CD14-positive monocyte (primary cell): ENCODE results near the gene SCAP. TPM values are rescaled to one million over a fixed set of nuclear protein-coding genes. Genes with fewer than 3 reads are reported as not detected.
A peak's percentile ranks its signal among the peaks of the same experiment; 100 is the strongest.

Source experiments
- DNase-seq, 3 donors: peaks; one replicate each; pipeline ENCODE4 v3.0.0-alpha.2; 2011 to 2022
- H2AFZ ChIP-seq: 2 replicates; pipeline ENCODE4 v1.6.0; 2012; ENCODE audit warnings: mild to moderate bottlenecking, low read depth, low read length, inconsistent platforms; ENCODE audit not compliant: insufficient read depth, poor library complexity, severe bottlenecking
- H3K27ac ChIP-seq, 2 donors: 1 replicate in 1 of 2; 2 replicates in 1 of 2; pipeline ENCODE4 v1.5.1; 2012 to 2013; ENCODE audit warnings: low read length in 2 of 2, control low read depth in 1 of 2, inconsistent platforms in 1 of 2, low read depth in 1 of 2, mild to moderate bottlenecking in 1 of 2
- H3K27me3 ChIP-seq, 2 donors: one replicate each; pipeline versions ENCODE4 v1.6.0 to v1.6.1; 2011 to 2013; ENCODE audit warnings: low read length in 2 of 2; ENCODE audit not compliant: control insufficient read depth in 2 of 2, insufficient read depth in 2 of 2
- H3K36me3 ChIP-seq, 2 donors: replicated peaks in 1 of 2; 1 replicate in 1 of 2; 2 replicates in 1 of 2; pipeline versions ENCODE4 v1.5.1 to v1.6.1; 2012 to 2013; ENCODE audit warnings: low read length in 2 of 2, control low read depth in 1 of 2, inconsistent platforms in 1 of 2, mild to moderate bottlenecking in 1 of 2; ENCODE audit not compliant: insufficient read depth in 2 of 2, control insufficient read depth in 1 of 2
- H3K4me1 ChIP-seq, 2 donors: 1 replicate in 1 of 2; 2 replicates in 1 of 2; pipeline versions ENCODE4 v1.5.1 to v1.6.1; 2012 to 2013; ENCODE audit warnings: low read length in 2 of 2, control low read depth in 1 of 2, inconsistent platforms in 1 of 2, mild to moderate bottlenecking in 1 of 2, moderate library complexity in 1 of 2; ENCODE audit not compliant: insufficient read depth in 2 of 2, control insufficient read depth in 1 of 2
- H3K4me2 ChIP-seq: replicated peaks from 2 replicates; pipeline ENCODE3; 2012; ENCODE audit warnings: low read length, moderate library complexity, mild to moderate bottlenecking; ENCODE audit not compliant: poor library complexity, severe bottlenecking; ENCODE audit errors: extremely low read depth
- H3K4me3 ChIP-seq, 3 experiments: fragments of 200-600 bp in 1 of 3; sonication (generic) in 1 of 3; replicated peaks in 1 of 3; 1 replicate in 2 of 3; 2 replicates in 1 of 3; pipeline ENCODE4 v1.5.1; 2011 to 2013; ENCODE audit warnings: low read length in 3 of 3, mild to moderate bottlenecking in 3 of 3, control low read depth in 2 of 3, low read depth in 2 of 3, inconsistent platforms in 1 of 3, moderate library complexity in 1 of 3
- H3K79me2 ChIP-seq: 2 replicates; pipeline ENCODE4 v1.6.0; 2012; ENCODE audit warnings: mild to moderate bottlenecking, control low read depth, inconsistent platforms, low read length, moderate library complexity; ENCODE audit not compliant: insufficient read depth
- H3K9ac ChIP-seq: 2 replicates; pipeline ENCODE4 v1.6.0; 2017; ENCODE audit warnings: low read length, mild to moderate bottlenecking; ENCODE audit not compliant: insufficient read depth, poor library complexity, severe bottlenecking
- H3K9me3 ChIP-seq, 2 donors: replicated peaks in 1 of 2; 1 replicate in 1 of 2; 2 replicates in 1 of 2; pipeline versions ENCODE4 v1.5.1 to v1.6.1; 2012 to 2013; ENCODE audit warnings: low read length in 2 of 2, control low read depth in 1 of 2; ENCODE audit not compliant: control insufficient read depth in 1 of 2, insufficient read depth in 1 of 2
- H4K20me1 ChIP-seq: 2 replicates; pipeline ENCODE4 v1.6.0; 2012; ENCODE audit warnings: mild to moderate bottlenecking, low read length, control low read depth, moderate library complexity; ENCODE audit not compliant: insufficient read depth
- H3K27ac Mint-ChIP-seq, 7 donors: one replicate each; pipeline ENCODE4 v1.8.0; 2020; ENCODE audit warnings: mild to moderate bottlenecking in 7 of 7, mixed read lengths in 7 of 7, moderate library complexity in 6 of 7, inconsistent platforms in 2 of 7
- H3K27me3 Mint-ChIP-seq, 3 donors: one replicate each; pipeline ENCODE4 v1.8.0; 2021 to 2022; ENCODE audit warnings: low read depth in 3 of 3, mild to moderate bottlenecking in 3 of 3, mixed read lengths in 3 of 3, moderate library complexity in 3 of 3, inconsistent platforms in 1 of 3
- H3K36me3 Mint-ChIP-seq, 2 donors: one replicate each; pipeline ENCODE4 v1.8.0; 2020; ENCODE audit warnings: mixed read lengths in 2 of 2, inconsistent platforms in 1 of 2, mild to moderate bottlenecking in 1 of 2
- H3K4me1 Mint-ChIP-seq: one replicate; pipeline ENCODE4 v1.8.0; 2020; ENCODE audit warnings: mild to moderate bottlenecking, mixed read lengths
- H3K4me3 Mint-ChIP-seq, 2 donors: one replicate each; pipeline ENCODE4 v1.8.0; 2020; ENCODE audit warnings: mild to moderate bottlenecking in 2 of 2, mixed read lengths in 2 of 2, moderate library complexity in 1 of 2
- H3K9me3 Mint-ChIP-seq, 7 donors: one replicate each; pipeline ENCODE4 v1.8.0; 2020 to 2022; ENCODE audit warnings: mixed read lengths in 7 of 7, mild to moderate bottlenecking in 6 of 7, moderate library complexity in 6 of 7, inconsistent platforms in 2 of 7
- CTCF ChIP-seq: fragments of 200-600 bp; IDR thresholded peaks from one replicate; pipeline ENCODE4 v1.8.0; 2022; ENCODE audit warnings: antibody characterized with exemption, mild to moderate bottlenecking
- WGBS: methylation state at CpG from one replicate; pipeline ENCODE4 v1.1.5; 2013; ENCODE audit warnings: missing lambda C conversion rate; ENCODE audit not compliant: insufficient coverage; 5-methylcytosine and 5-hydroxymethylcytosine counted together
- intact Hi-C, 2 donors: fragments of 100-400 bp; cut with micrococcal nuclease; formaldehyde crosslinking; loops; one replicate each; pipeline versions ENCODE4 v1.15.0 to v1.15.1; 2023
- polyA plus RNA-seq, 3 donors: library from polyadenylated mRNA; depleted of rRNA in 1 of 3; unstranded in 2 of 3; stranded (reverse) in 1 of 3; fragments of 300-500 nt in 2 of 3; fragments of >200 nt in 1 of 3; fragmentation: Illumina TruSeq in 2 of 3; gene quantifications; 1 replicate in 2 of 3; 2 replicates in 1 of 3; pipeline ENCODE4 v1.2.3, GENCODE V29; 2012 to 2021

The SCAP gene
- polyA plus RNA-seq, 3 donors, result 26.3 to 27.8 (median 27.7) TPM

- H3K9ac ChIP-seq, result no peak overlapping the region
- Mint-ChIP-seq H3K9me3 (peaks cover 0 to 1% (median 0%) of the 10 kb centered on the region in 7 donors), H3K27ac (peak overlapping the region in 3 of 7 donors; percentile 26 to 60 (median 46)), H3K27me3 (peaks cover 0 to 1% (median 0%) of the 10 kb centered on the region in 3 donors), H3K36me3 (peaks cover 32 to 67% of the 10 kb centered on the region in 2 donors), H3K4me1 (peaks cover 12% of the 10 kb centered on the region), H3K4me3 (no peak overlapping the region)
- no peak for DNase-seq
- H4K20me1 ChIP-seq, result peaks cover 6% of the 10 kb centered on the region
- H3K9me3 ChIP-seq, result no peaks in the 10 kb centered on the region
- no peak overlapping the region for H3K4me3 ChIP-seq
- no peak overlapping the region for H2AFZ ChIP-seq
- WGBS, result 89% methylated on average over 8 of the region's 9 CpGs
- H3K27ac ChIP-seq, result no peak overlapping the region
- H3K4me1 ChIP-seq, result peaks cover 9 to 15% of the 10 kb centered on the region in 2 donors
- H3K79me2 ChIP-seq, result no peaks in the 10 kb centered on the region
- no peak for TF ChIP-seq CTCF
- no peak overlapping the region for H3K4me2 ChIP-seq
- H3K36me3 ChIP-seq, result peaks cover 52 to 64% of the 10 kb centered on the region in 2 donors
- H3K27me3 ChIP-seq, result no peaks in the 10 kb centered on the region
- intact Hi-C loops, result loop anchor here in 1 of 2 donors (5.0 kb wide), 1 partner anchor 90 kb away; the partner anchor contains the start of gene ELP6
Measured at GRCh38 chr3:47422743-47423142, 53.0 kb downstream of the SCAP start.

- Histone ChIP-seq H3K79me2 (no peaks in the 10 kb centered on the region), H3K4me3 (peak overlapping the region in 1 of 3 experiments; percentile 58), H3K36me3 (peaks cover 49 to 62% of the 10 kb centered on the region in 2 donors), H2AFZ (peak overlapping the region; percentile 86), H3K9ac (peak overlapping the region; percentile 57), H3K27ac (peak overlapping the region; percentile 44 to 82), H4K20me1 (peaks cover 6% of the 10 kb centered on the region), H3K27me3 (no peaks in the 10 kb centered on the region), H3K4me2 (peak overlapping the region; percentile 63), H3K4me1 (peaks cover 9 to 15% of the 10 kb centered on the region in 2 donors), H3K9me3 (no peaks in the 10 kb centered on the region)
- H3K36me3 Mint-ChIP-seq, result peaks cover 31 to 61% of the 10 kb centered on the region in 2 donors
- intact Hi-C loops, result loop anchor here (1.0 to 5.0 kb wide), 3 partner anchors 54 to 90 kb away; partner anchors contain the start of gene ELP6 (in 1 of the 2)
- no peak for TF ChIP-seq CTCF
- no peak overlapping the region for H3K4me3 Mint-ChIP-seq
- H3K27me3 Mint-ChIP-seq, result peaks cover 0 to 1% (median 0%) of the 10 kb centered on the region in 3 donors
- 86% methylated on average over 11 of the region's 13 CpGs for WGBS
- H3K9me3 Mint-ChIP-seq, result peaks cover 0 to 1% (median 0%) of the 10 kb centered on the region in 7 donors
- peak; percentile 15 to 45 (median 24) for DNase-seq
- peak overlapping the region in 6 of 7 donors; percentile 90 to 98 (median 95) for H3K27ac Mint-ChIP-seq
- H3K4me1 Mint-ChIP-seq, result peaks cover 12% of the 10 kb centered on the region
Measured at GRCh38 chr3:47421741-47422649, 53.7 kb downstream of the SCAP start.
